GM18861 (cell line): ENCODE data around the gene PRRC2A.

Source experiments
- ATAC-seq: cut with Tn5 transposase; IDR thresholded peaks from one replicate; pipeline ENCODE4 v1.9.1; 2021; ENCODE audit not compliant: unreplicated experiment

The PRRC2A gene

GRCh38 chr6:31620586-31621319, at the start of gene PRRC2A:
PRRC2A (plus strand) TSS chr6:31620715; CDS start chr6:31622790, 2,075 bp downstream.
- peak; percentile 28 for ATAC-seq

DNA sequence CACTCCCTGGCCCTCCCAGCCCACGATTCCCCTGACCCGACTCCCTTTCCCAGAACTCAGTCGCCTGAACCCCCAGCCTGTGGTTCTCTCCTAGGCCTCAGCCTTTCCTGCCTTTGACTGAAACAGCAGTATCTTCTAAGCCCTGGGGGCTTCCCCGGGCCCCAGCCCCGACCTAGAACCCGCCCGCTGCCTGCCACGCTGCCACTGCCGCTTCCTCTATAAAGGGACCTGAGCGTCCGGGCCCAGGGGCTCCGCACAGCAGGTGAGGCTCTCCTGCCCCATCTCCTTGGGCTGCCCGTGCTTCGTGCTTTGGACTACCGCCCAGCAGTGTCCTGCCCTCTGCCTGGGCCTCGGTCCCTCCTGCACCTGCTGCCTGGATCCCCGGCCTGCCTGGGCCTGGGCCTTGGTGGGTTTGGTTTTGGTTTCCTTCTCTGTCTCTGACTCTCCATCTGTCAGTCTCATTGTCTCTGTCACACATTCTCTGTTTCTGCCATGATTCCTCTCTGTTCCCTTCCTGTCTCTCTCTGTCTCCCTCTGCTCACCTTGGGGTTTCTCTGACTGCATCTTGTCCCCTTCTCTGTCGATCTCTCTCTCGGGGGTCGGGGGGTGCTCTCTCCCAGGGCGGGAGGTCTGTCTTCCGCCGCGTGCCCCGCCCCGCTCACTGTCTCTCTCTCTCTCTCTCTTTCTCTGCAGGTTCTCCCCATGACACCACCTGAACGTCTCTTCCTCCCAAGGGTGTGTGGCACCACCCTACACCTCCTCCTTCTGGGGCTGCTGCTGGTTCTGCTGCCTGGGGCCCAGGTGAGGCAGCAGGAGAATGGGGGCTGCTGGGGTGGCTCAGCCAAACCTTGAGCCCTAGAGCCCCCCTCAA, 48.2 kb upstream of the PRRC2A start, which contains the start of gene LTA:
Gene LTA, plus strand, starts transcription at position 249 of the 871 bp plus-strand sequence. Its CDS starts 454 bp downstream, at position 703.
- ATAC-seq: no peak

GRCh38 chr6:31573239-31574105, 47.0 kb upstream of the PRRC2A start:
- no peak for ATAC-seq

GRCh38 chr6:31574106-31575061, 46.1 kb upstream of the PRRC2A start:
- no peak for ATAC-seq

DNA sequence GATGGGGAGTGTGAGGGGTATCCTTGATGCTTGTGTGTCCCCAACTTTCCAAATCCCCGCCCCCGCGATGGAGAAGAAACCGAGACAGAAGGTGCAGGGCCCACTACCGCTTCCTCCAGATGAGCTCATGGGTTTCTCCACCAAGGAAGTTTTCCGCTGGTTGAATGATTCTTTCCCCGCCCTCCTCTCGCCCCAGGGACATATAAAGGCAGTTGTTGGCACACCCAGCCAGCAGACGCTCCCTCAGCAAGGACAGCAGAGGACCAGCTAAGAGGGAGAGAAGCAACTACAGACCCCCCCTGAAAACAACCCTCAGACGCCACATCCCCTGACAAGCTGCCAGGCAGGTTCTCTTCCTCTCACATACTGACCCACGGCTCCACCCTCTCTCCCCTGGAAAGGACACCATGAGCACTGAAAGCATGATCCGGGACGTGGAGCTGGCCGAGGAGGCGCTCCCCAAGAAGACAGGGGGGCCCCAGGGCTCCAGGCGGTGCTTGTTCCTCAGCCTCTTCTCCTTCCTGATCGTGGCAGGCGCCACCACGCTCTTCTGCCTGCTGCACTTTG, 45.1 kb upstream of the PRRC2A start, which contains the start of gene TNF:
Gene TNF, plus strand, starts transcription at position 231 of the 567 bp plus-strand sequence. Its CDS starts 177 bp downstream, at position 408.
- ATAC-seq: no peak

- ATAC-seq: no peak
These were observed 44.4 kb upstream of the PRRC2A start for GRCh38 chr6:31575952-31576685.

DNA sequence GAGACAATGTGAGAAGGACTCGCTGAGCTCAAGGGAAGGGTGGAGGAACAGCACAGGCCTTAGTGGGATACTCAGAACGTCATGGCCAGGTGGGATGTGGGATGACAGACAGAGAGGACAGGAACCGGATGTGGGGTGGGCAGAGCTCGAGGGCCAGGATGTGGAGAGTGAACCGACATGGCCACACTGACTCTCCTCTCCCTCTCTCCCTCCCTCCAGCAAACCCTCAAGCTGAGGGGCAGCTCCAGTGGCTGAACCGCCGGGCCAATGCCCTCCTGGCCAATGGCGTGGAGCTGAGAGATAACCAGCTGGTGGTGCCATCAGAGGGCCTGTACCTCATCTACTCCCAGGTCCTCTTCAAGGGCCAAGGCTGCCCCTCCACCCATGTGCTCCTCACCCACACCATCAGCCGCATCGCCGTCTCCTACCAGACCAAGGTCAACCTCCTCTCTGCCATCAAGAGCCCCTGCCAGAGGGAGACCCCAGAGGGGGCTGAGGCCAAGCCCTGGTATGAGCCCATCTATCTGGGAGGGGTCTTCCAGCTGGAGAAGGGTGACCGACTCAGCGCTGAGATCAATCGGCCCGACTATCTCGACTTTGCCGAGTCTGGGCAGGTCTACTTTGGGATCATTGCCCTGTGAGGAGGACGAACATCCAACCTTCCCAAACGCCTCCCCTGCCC, 43.5 kb upstream of the PRRC2A start:
- no peak for ATAC-seq

- ATAC-seq: no peak
These were observed 42.9 kb upstream of the PRRC2A start for GRCh38 chr6:31577579-31577966.

GRCh38 chr6:31578184-31579118, 42.1 kb upstream of the PRRC2A start:
- ATAC-seq: no peak

- no peak for ATAC-seq
These were observed 41.4 kb upstream of the PRRC2A start for GRCh38 chr6:31579119-31579505.

DNA sequence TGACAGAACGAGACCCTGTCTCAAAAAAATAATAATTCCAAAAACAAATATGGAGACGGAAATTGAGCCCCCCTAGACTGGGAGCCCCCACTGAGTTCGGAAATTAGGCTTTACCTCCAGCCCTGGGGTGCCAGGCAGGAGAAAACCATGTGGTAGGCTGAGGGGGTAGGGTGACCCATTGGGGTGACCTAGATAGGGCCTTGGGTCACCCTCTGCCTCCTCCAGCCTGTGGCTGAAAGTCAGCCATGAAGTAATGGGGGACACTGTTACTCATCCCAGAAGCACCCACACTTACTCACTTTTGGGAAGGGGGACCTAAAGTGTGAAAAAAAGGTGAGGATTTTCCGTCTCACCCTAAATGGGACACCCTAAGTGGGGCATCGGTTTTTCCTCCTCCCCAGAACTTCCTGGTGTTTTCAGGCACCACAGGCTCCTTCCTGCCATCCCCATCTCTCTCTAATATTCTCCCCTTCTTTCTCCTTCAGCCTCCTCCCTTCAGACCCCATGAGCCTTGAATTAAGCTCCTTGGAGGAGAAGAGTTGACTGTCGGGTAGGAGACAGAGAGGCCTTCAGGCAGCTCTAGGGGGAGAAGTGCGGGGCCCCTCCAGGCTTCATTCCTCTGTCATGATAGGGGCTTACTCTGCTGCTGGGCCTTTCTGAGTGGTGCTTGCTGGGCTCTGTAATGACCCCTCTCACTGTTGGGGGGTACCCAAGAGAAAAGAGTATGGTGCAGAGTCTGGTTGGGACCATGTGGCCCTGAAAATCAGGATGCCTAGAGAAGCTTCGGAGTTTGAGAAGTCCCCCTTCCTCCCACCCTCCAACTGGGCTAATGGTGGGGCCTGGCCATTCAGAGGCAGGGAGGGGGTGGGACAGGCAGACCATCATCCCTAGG, 40.7 kb upstream of the PRRC2A start:
- no peak for ATAC-seq

GRCh38 chr6:31580438-31580740, 40.1 kb upstream of the PRRC2A start:
- no peak for ATAC-seq

- peak; percentile 50 for ATAC-seq
These were observed 39.6 kb upstream of the PRRC2A start for GRCh38 chr6:31580807-31581433.

GRCh38 chr6:31581434-31582229, 38.9 kb upstream of the PRRC2A start:
- ATAC-seq: no peak

DNA sequence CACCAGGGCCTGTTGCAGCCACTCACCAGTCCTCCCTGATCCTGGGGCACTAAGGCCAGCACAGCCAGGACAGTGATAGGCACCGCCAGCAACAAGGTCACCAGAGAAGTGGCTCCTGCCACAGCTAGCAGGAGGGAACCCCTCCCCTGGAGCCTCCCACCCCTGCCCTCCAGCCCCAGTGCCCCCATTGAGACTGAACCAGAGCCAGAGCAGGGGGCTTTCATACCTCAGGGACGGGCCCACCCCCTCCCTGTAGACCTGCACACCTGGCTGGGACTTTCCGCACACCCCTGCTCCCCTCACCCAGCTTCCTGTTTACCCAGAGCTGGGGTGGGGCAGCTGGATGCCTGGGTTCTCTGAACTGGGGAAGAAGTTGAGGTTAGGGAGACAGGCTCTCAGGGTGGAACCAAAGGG, 38.3 kb upstream of the PRRC2A start, which contains the start of gene LTB:
Gene LTB, minus strand, starts transcription at position 195 of the 414 bp plus-strand sequence. Its CDS starts 7 bp downstream, at position 188.
- no peak for ATAC-seq
